Smooth muscle cell (in vitro differentiated cells): ENCODE measurements around the gene KL. TPM values are rescaled to one million over a fixed set of nuclear protein-coding genes. Genes with fewer than 3 reads are reported as not detected.

Experiments used
- DNase-seq: peaks from one replicate; lab custom pipeline; 2025; ENCODE audit not compliant: unreplicated experiment; lab: John Stamatoyannopoulos, UW
- H2AFZ ChIP-seq: fragments of 200-600 bp; sonication (generic); 2 replicates; pipeline ENCODE4 v1.6.0; 2016; ENCODE audit warnings: antibody characterized with exemption, low read depth, mild to moderate bottlenecking
- H3F3A ChIP-seq: fragments of 200-600 bp; sonication (generic); 2 replicates; pipeline ENCODE4 v1.6.0; 2017; ENCODE audit warnings: antibody characterized with exemption, low read depth
- H3K27ac ChIP-seq: fragments of 200-600 bp; sonication (generic); 2 replicates; pipeline ENCODE4 v1.5.1; 2016; ENCODE audit warnings: low read depth, mild to moderate bottlenecking
- H3K27me3 ChIP-seq: fragments of 200-600 bp; sonication (generic); 2 replicates; pipeline ENCODE4 v1.6.1; 2016; ENCODE audit warnings: low read depth, mild to moderate bottlenecking
- H3K36me3 ChIP-seq: fragments of 200-600 bp; sonication (generic); 2 replicates; pipeline ENCODE4 v1.5.1; 2016; ENCODE audit warnings: low read depth
- H3K4me1 ChIP-seq: fragments of 200-600 bp; sonication (generic); 2 replicates; pipeline ENCODE4 v1.5.1; 2016; ENCODE audit warnings: low read depth
- H3K4me2 ChIP-seq: fragments of 200-600 bp; sonication (generic); 2 replicates; pipeline ENCODE4 v1.6.0; 2016; ENCODE audit warnings: mild to moderate bottlenecking
- H3K4me3 ChIP-seq: fragments of 200-600 bp; sonication (generic); 2 replicates; pipeline ENCODE4 v1.5.1; 2016; ENCODE audit warnings: mild to moderate bottlenecking
- H3K79me2 ChIP-seq: fragments of 200-600 bp; sonication (generic); 2 replicates; pipeline ENCODE4 v1.6.0; 2016; ENCODE audit warnings: low read depth, mild to moderate bottlenecking
- H3K9ac ChIP-seq: fragments of 200-600 bp; sonication (generic); 2 replicates; pipeline ENCODE4 v1.6.0; 2016; ENCODE audit warnings: low read depth
- H3K9me3 ChIP-seq: fragments of 200-600 bp; sonication (generic); replicated peaks from 2 replicates; pipeline ENCODE4 v1.5.1; 2016; ENCODE audit warnings: low read depth
- H4K20me1 ChIP-seq: fragments of 200-600 bp; sonication (generic); 2 replicates; pipeline ENCODE4 v1.6.0; 2016; ENCODE audit warnings: low read depth
- CTCF ChIP-seq: fragments of 200-600 bp; sonication (generic); IDR thresholded peaks from 2 replicates; pipeline ENCODE4 v1.5.1; 2017; ENCODE audit warnings: borderline replicate concordance, mild to moderate bottlenecking, antibody characterized with exemption; ENCODE audit not compliant: insufficient read depth, poor library complexity, severe bottlenecking
- WGBS: methylation state at CpG from one replicate; pipeline ENCODE4 v1.1.7; 2016; ENCODE audit warnings: low lambda C conversion rate; 5-methylcytosine and 5-hydroxymethylcytosine counted together
- polyA plus RNA-seq: library from polyadenylated mRNA; unstranded; fragments of >200 nt; fragmentation: Nextera tagmentation; extraction: Ambion mirVana; gene quantifications from 2 replicates; pipeline ENCODE4 v1.2.1, GENCODE V29; 2016
- total RNA-seq: library from RNA; depleted of rRNA; stranded (reverse); fragments of >200 nt; gene quantifications from 2 replicates; pipeline ENCODE4 v1.2.3, GENCODE V29; 2014

KL gene
- total and polyA plus RNA-seq, 2 experiments from 2014 or later = 0.49 TPM; not detected in 1

- no peaks in the 10 kb centered on the region for H3K27me3 ChIP-seq
- no peaks in the 10 kb centered on the region for H3K9me3 ChIP-seq
- no peak overlapping the region for H3K9ac ChIP-seq
- no peaks in the 10 kb centered on the region for H3K36me3 ChIP-seq
- WGBS = 62% methylated on average over 3 of the region's 3 CpGs
- H3K4me1 ChIP-seq = no peaks in the 10 kb centered on the region
- H2AFZ ChIP-seq = no peak overlapping the region
- H3K4me3 ChIP-seq = no peak overlapping the region
- peak overlapping the region; percentile 27 for H3K27ac ChIP-seq
- TF ChIP-seq CTCF = no peak
- no peak for DNase-seq
- no peak overlapping the region for H3K4me2 ChIP-seq
- H3K79me2 ChIP-seq = no peaks in the 10 kb centered on the region
- no peaks in the 10 kb centered on the region for H3F3A ChIP-seq
- H4K20me1 ChIP-seq = no peaks in the 10 kb centered on the region
These were observed 47.4 kb upstream of the KL start for GRCh38 chr13:32968793-32969192.

GRCh38 chr13:32969516-32969941 is 46.7 kb upstream of the KL start:
- no peak for TF ChIP-seq CTCF
- Histone ChIP-seq H3F3A (no peaks in the 10 kb centered on the region), H3K4me1 (no peaks in the 10 kb centered on the region), H3K27ac (peak overlapping the region; percentile 27), H3K79me2 (no peaks in the 10 kb centered on the region), H3K4me2 (peak overlapping the region; percentile 53), H3K27me3 (no peaks in the 10 kb centered on the region), H3K9me3 (no peaks in the 10 kb centered on the region), H4K20me1 (no peaks in the 10 kb centered on the region), H2AFZ (peak overlapping the region; percentile 50), H3K4me3 (no peak overlapping the region), H3K36me3 (no peaks in the 10 kb centered on the region), H3K9ac (no peak overlapping the region)
- 75% methylated on average over 7 of the region's 7 CpGs for WGBS
- DNase-seq = no peak

GRCh38 chr13:32976056-32976805 is 40.0 kb upstream of the KL start:
- H3K4me1 ChIP-seq = peaks cover 7% of the 10 kb centered on the region
- no peak overlapping the region for H2AFZ ChIP-seq
- H4K20me1 ChIP-seq = no peaks in the 10 kb centered on the region
- H3F3A ChIP-seq = no peaks in the 10 kb centered on the region
- H3K4me2 ChIP-seq = no peak overlapping the region
- no peak for DNase-seq
- no peaks in the 10 kb centered on the region for H3K36me3 ChIP-seq
- no peaks in the 10 kb centered on the region for H3K79me2 ChIP-seq
- no peak overlapping the region for H3K27ac ChIP-seq
- H3K9ac ChIP-seq = no peak overlapping the region
- H3K27me3 ChIP-seq = no peaks in the 10 kb centered on the region
- H3K9me3 ChIP-seq = no peaks in the 10 kb centered on the region
- no peak overlapping the region for H3K4me3 ChIP-seq
- WGBS = 85% methylated on average over 7 of the region's 7 CpGs
- no peak for TF ChIP-seq CTCF

- Histone ChIP-seq H3F3A (no peaks in the 10 kb centered on the region), H2AFZ (no peak overlapping the region), H3K9me3 (no peaks in the 10 kb centered on the region), H3K27me3 (no peaks in the 10 kb centered on the region), H3K4me2 (no peak overlapping the region), H3K9ac (no peak overlapping the region), H3K27ac (no peak overlapping the region), H3K4me3 (no peak overlapping the region), H3K36me3 (no peaks in the 10 kb centered on the region), H3K4me1 (peaks cover 7% of the 10 kb centered on the region), H4K20me1 (no peaks in the 10 kb centered on the region), H3K79me2 (no peaks in the 10 kb centered on the region)
- DNase-seq = no peak
- TF ChIP-seq CTCF = no peak
- WGBS = 90% methylated on average over 2 of the region's 2 CpGs
These were observed 39.3 kb upstream of the KL start for GRCh38 chr13:32976912-32977311.
